ENCODE measurements around the gene CHEK2.

The CHEK2 gene

DNA sequence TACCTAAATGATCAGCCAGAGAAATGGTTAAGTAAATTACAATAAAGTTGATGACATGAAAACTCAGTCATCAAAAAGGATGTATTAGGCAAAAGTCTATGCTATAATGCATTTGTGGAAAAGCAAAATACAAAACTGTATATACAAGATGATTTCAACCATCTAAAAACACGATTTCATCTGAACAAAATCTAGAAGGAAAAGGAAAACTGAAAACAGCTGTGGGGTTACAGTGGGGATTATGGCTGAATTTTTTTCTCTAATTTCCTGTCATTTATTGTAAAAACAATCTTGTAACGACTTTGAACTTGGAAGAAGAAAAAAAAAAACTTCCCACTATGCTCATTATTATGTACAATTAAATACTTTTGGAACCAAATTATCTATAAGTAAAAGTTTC, 30.3 kb downstream of the CHEK2 start:
- ATAC-seq (ENCODE audit: low read depth) (no peak), DNase-seq (ENCODE audit: low spot score) (no peak)
- Histone ChIP-seq H3K9me3 (ENCODE audit: severe bottlenecking) (no peaks in the 10 kb centered on the region), H3K27ac (ENCODE audit: poor library complexity, severe bottlenecking) (peak overlapping the region; percentile 98), H3K36me3 (ENCODE audit: low read depth) (peaks cover 50% of the 10 kb centered on the region), H3K27me3 (ENCODE audit: insufficient read depth, poor library complexity, severe bottlenecking) (no peaks in the 10 kb centered on the region), H3K4me3 (ENCODE audit: severe bottlenecking) (no peak overlapping the region), H3K4me1 (ENCODE audit: insufficient read depth, poor library complexity, severe bottlenecking) (peaks cover 40% of the 10 kb centered on the region)
- TF ChIP-seq, protein P1, sequence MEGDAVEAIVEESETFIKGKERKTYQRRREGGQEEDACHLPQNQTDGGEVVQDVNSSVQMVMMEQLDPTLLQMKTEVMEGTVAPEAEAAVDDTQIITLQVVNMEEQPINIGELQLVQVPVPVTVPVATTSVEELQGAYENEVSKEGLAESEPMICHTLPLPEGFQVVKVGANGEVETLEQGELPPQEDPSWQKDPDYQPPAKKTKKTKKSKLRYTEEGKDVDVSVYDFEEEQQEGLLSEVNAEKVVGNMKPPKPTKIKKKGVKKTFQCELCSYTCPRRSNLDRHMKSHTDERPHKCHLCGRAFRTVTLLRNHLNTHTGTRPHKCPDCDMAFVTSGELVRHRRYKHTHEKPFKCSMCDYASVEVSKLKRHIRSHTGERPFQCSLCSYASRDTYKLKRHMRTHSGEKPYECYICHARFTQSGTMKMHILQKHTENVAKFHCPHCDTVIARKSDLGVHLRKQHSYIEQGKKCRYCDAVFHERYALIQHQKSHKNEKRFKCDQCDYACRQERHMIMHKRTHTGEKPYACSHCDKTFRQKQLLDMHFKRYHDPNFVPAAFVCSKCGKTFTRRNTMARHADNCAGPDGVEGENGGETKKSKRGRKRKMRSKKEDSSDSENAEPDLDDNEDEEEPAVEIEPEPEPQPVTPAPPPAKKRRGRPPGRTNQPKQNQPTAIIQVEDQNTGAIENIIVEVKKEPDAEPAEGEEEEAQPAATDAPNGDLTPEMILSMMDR (IDR thresholded peaks at IDR 0.05; ENCODE audit: poor library complexity, severe bottlenecking): no peak

DNA sequence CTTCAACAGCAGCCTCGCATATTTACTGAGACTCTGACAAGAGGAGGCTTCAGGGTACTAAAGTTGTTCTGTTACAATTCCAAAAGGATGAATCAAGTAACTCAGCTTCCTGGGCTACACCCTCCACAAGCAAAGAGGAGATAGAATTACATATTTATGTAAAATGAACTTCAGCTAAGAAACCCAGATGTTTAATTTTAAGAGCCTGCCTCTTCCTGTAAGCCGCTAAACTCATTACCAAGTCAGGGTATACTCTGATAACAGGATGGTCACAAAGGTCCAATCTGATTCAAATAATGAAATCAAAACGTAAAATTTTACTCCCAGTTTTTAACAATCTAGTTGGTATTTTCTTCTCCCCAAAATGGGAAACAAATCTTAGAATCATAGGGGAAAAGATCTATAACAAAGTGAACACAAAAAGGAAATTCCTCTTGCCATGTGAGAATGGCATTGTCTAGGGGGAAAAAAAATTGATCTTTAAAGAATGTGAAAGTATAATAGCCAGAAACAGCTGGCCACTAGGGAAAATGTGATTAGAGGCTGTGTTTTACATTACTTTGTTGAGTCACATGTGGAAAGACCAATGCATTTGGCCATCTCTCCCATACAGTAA, 30.9 kb downstream of the CHEK2 start:
- Histone ChIP-seq H3K27ac (ENCODE audit: poor library complexity, severe bottlenecking) (peak overlapping the region; percentile 98), H3K4me1 (ENCODE audit: insufficient read depth, poor library complexity, severe bottlenecking) (peaks cover 40% of the 10 kb centered on the region), H3K9me3 (ENCODE audit: severe bottlenecking) (no peaks in the 10 kb centered on the region), H3K36me3 (ENCODE audit: low read depth) (peaks cover 53% of the 10 kb centered on the region), H3K27me3 (ENCODE audit: insufficient read depth, poor library complexity, severe bottlenecking) (no peaks in the 10 kb centered on the region), H3K4me3 (ENCODE audit: severe bottlenecking) (no peak overlapping the region)
- DNase-seq (ENCODE audit: low spot score) (no peak), ATAC-seq (ENCODE audit: low read depth) (peak; percentile 89)
- TF ChIP-seq, protein P1 (IDR thresholded peaks at IDR 0.05; ENCODE audit: poor library complexity, severe bottlenecking): no peak

DNA sequence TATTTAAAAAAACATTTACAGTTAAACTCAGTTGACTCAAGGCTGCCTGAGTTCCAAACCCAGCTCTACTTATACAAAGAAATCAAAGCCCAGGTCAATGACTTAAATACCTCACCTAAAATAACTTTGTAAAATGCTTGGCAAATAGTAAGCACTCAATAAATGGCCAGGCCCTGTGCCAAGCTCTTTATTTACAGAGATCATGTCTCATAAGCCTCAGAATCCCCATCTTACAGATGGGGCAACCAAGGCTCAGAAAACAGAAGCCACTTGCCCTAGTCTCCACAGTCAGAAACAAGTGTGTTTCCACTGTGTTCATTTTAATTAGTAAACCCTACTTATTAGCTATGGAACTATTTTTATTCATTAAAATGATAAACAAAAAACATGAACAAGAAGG, 31.5 kb downstream of the CHEK2 start:
- ATAC-seq (ENCODE audit: low read depth) (no peak), DNase-seq (ENCODE audit: low spot score) (no peak)
- TF ChIP-seq, protein P1 (IDR thresholded peaks at IDR 0.05; ENCODE audit: poor library complexity, severe bottlenecking): no peak
- H3K9me3 ChIP-seq (ENCODE audit: severe bottlenecking): no peaks in the 10 kb centered on the region
- H3K4me1 ChIP-seq (ENCODE audit: insufficient read depth, poor library complexity, severe bottlenecking): peaks cover 40% of the 10 kb centered on the region
- H3K4me3 ChIP-seq (ENCODE audit: severe bottlenecking): no peak overlapping the region
- H3K27me3 ChIP-seq (ENCODE audit: insufficient read depth, poor library complexity, severe bottlenecking): no peaks in the 10 kb centered on the region
- peak overlapping the region; percentile 98 for H3K27ac ChIP-seq (ENCODE audit: poor library complexity, severe bottlenecking)
- peaks cover 59% of the 10 kb centered on the region for H3K36me3 ChIP-seq (ENCODE audit: low read depth)

DNA sequence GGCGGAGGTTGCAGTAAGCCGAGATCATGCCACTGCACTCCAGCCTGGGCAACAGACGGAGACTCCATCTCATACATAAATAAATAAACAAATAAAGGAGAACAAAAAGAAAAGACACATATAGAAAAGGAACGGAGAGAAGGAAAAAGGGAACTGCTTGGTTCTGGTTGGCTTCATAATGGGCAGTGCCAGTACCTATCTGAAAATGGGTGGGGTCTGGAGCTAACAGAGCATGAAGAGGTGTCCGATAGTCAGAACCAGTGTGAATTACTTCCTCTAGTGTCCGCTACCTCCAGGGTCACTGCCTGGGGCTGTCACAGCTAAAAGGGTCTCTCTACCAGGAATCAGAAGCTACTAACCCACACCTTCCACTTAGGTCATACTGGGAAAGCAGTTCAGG, 34.8 kb downstream of the CHEK2 start:
- no peak overlapping the region for H3K27ac ChIP-seq (ENCODE audit: poor library complexity, severe bottlenecking)
- TF ChIP-seq, protein P1 (IDR thresholded peaks at IDR 0.05; ENCODE audit: poor library complexity, severe bottlenecking): no peak
- H3K4me1 ChIP-seq (ENCODE audit: insufficient read depth, poor library complexity, severe bottlenecking): peaks cover 29% of the 10 kb centered on the region
- DNase-seq (ENCODE audit: low spot score): no peak
- no peak for ATAC-seq (ENCODE audit: low read depth)
- H3K9me3 ChIP-seq (ENCODE audit: severe bottlenecking): no peaks in the 10 kb centered on the region
- no peak overlapping the region for H3K4me3 ChIP-seq (ENCODE audit: severe bottlenecking)
- peaks cover 79% of the 10 kb centered on the region for H3K36me3 ChIP-seq (ENCODE audit: low read depth)
- H3K27me3 ChIP-seq (ENCODE audit: insufficient read depth, poor library complexity, severe bottlenecking): no peaks in the 10 kb centered on the region

DNA sequence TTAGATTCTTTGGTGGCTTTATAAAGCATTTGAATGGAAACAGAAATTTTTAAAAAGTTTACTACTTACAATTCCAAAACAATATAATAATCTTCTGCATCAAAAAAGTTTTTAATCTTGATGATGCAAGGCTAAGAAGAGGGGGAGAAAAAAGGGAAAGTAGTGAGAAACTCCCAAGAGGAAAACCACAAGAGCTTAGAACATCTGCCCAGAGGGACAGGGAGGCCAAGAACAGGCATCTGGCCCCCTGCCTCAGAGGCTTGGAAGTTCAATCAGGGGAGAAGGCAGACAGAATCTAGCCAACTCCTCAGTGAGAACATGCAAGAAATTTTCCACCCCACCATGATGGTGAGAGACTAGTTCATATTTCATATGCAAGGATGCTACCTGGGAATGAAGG, 38.2 kb downstream of the CHEK2 start:
- no peaks in the 10 kb centered on the region for H3K4me1 ChIP-seq (ENCODE audit: insufficient read depth, poor library complexity, severe bottlenecking)
- no peak overlapping the region for H3K27ac ChIP-seq (ENCODE audit: poor library complexity, severe bottlenecking)
- H3K4me3 ChIP-seq (ENCODE audit: severe bottlenecking): no peak overlapping the region
- peaks cover 58% of the 10 kb centered on the region for H3K36me3 ChIP-seq (ENCODE audit: low read depth)
- no peaks in the 10 kb centered on the region for H3K27me3 ChIP-seq (ENCODE audit: insufficient read depth, poor library complexity, severe bottlenecking)
- no peak for DNase-seq (ENCODE audit: low spot score)
- no peaks in the 10 kb centered on the region for H3K9me3 ChIP-seq (ENCODE audit: severe bottlenecking)
- ATAC-seq (ENCODE audit: low read depth): no peak
- TF ChIP-seq, protein P1 (IDR thresholded peaks at IDR 0.05; ENCODE audit: poor library complexity, severe bottlenecking): no peak
